Type B pancreatic cell (in vitro differentiated cells): Measurements from ENCODE around the gene ASPRV1. TPM values are rescaled to one million over a fixed set of nuclear protein-coding genes. Genes with fewer than 3 reads are reported as not detected.

Experiments
- DNase-seq: peaks from one replicate; pipeline ENCODE4 v3.0.0; 2021; ENCODE audit warnings: mixed read lengths; ENCODE audit not compliant: unreplicated experiment; ENCODE audit errors: extremely low spot score
- H3K27ac Mint-ChIP-seq: 2 replicates; pipeline ENCODE4 v1.8.0; 2021; ENCODE audit warnings: mild to moderate bottlenecking, mixed read lengths
- H3K27me3 Mint-ChIP-seq: 2 replicates; pipeline ENCODE4 v1.8.0; 2021; ENCODE audit warnings: mixed read lengths
- H3K36me3 Mint-ChIP-seq: 2 replicates; pipeline ENCODE4 v1.8.0; 2021; ENCODE audit warnings: mixed read lengths
- H3K4me1 Mint-ChIP-seq: one replicate; pipeline ENCODE4 v1.8.0; 2021; ENCODE audit warnings: mixed read lengths; ENCODE audit not compliant: unreplicated experiment
- H3K4me3 Mint-ChIP-seq: 2 replicates; pipeline ENCODE4 v1.8.0; 2021; ENCODE audit warnings: mild to moderate bottlenecking, mixed read lengths
- H3K9me3 Mint-ChIP-seq: 2 replicates; pipeline ENCODE4 v1.8.0; 2021; ENCODE audit warnings: mixed read lengths
- long read RNA-seq: library from polyadenylated mRNA; unstranded; transcript quantifications from one replicate; pipeline ENCODE4 v2.0.0, GENCODE V29; 2020
- total RNA-seq: library from RNA; stranded (reverse); gene quantifications from 2 replicates; pipeline ENCODE4 v1.2.1, GENCODE V29; 2021; ENCODE audit warnings: low replicate concordance
- TF ChIP-seq, protein P1 (sequence below): fragments of 200-600 bp; sonication (generic); conservative IDR thresholded peaks from 2 replicates; pipeline ENCODE4 v1.5.0; 2021; ENCODE audit warnings: antibody characterized with exemption, mild to moderate bottlenecking

Gene ASPRV1
- 0.67 and 1.3 TPM in 2 replicates for total RNA-seq
- long read RNA-seq, partial matches to known transcripts = 0 of 1 reads
- long read RNA-seq, other reads (novel, unspliced or antisense) = 0 of 1 reads

DNA sequence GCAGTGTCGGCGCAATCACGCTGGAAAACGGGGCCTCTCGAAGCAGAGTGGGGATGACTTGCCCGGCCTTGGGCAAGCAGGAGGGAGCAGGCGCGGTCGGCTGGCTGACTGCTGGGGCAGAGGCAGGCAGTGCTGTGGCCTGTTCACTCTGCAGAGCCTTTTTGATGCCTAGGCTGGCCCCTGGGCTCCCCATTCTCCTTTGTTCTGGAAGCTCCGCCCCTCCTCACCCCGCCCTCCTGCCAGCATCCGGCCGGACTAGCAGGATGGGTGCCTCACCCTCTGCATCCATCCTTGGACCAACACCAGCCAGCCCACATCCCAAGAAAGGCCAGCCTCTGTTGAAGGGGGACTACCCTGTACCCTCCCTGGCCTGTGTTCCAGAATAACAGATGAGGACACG is at the start of gene ASPRV1:
Gene ASPRV1, minus strand, starts transcription at position 136 of the 400 bp plus-strand sequence. CDS start 195 bp downstream, outside the sequence.
- H3K4me1 Mint-ChIP-seq = no peaks in the 10 kb centered on the region
- H3K4me3 Mint-ChIP-seq = no peak within 1 kb of the TSS
- DNase-seq = no peak
- H3K27ac Mint-ChIP-seq = no peak within 1 kb of the TSS
- TF ChIP-seq, protein P1, sequence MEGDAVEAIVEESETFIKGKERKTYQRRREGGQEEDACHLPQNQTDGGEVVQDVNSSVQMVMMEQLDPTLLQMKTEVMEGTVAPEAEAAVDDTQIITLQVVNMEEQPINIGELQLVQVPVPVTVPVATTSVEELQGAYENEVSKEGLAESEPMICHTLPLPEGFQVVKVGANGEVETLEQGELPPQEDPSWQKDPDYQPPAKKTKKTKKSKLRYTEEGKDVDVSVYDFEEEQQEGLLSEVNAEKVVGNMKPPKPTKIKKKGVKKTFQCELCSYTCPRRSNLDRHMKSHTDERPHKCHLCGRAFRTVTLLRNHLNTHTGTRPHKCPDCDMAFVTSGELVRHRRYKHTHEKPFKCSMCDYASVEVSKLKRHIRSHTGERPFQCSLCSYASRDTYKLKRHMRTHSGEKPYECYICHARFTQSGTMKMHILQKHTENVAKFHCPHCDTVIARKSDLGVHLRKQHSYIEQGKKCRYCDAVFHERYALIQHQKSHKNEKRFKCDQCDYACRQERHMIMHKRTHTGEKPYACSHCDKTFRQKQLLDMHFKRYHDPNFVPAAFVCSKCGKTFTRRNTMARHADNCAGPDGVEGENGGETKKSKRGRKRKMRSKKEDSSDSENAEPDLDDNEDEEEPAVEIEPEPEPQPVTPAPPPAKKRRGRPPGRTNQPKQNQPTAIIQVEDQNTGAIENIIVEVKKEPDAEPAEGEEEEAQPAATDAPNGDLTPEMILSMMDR = no peak
- peaks cover 15% of the 10 kb centered on the region for H3K27me3 Mint-ChIP-seq
- H3K9me3 Mint-ChIP-seq = no peaks in the 10 kb centered on the region
- H3K36me3 Mint-ChIP-seq = no peaks in the 10 kb centered on the region

DNA sequence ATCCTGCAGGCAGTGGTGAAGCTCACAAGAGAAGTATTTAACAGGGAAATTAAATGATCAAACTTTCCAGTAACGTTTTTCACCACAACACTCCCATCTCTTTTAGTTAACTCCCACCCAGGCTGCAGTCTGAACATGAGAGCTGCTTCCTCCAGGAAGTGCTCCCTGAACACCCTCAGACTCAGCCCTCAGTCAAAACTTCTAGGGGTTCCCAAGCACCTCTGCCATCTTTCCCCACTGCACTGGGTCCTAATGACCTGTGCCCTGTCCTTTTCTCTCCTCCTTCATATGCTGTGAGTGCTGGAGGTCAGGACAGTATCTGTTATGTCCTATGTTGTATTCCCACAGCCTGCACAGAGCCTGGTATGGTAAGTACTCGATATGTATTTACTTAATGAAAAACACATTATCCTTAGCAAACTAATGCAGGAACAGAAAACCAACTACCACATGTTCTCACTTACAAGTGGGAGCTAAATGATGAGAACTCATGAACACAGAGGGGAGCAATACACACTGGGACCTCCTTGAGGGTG is 49.2 kb upstream of the ASPRV1 start:
- Mint-ChIP-seq H3K4me3 (no peak overlapping the region), H3K36me3 (peaks cover 11% of the 10 kb centered on the region), H3K27me3 (no peaks in the 10 kb centered on the region), H3K9me3 (no peaks in the 10 kb centered on the region), H3K4me1 (peaks cover 12% of the 10 kb centered on the region), H3K27ac (peak overlapping the region; percentile 92)
- TF ChIP-seq, protein P1 = no peak
- DNase-seq = no peak

DNA sequence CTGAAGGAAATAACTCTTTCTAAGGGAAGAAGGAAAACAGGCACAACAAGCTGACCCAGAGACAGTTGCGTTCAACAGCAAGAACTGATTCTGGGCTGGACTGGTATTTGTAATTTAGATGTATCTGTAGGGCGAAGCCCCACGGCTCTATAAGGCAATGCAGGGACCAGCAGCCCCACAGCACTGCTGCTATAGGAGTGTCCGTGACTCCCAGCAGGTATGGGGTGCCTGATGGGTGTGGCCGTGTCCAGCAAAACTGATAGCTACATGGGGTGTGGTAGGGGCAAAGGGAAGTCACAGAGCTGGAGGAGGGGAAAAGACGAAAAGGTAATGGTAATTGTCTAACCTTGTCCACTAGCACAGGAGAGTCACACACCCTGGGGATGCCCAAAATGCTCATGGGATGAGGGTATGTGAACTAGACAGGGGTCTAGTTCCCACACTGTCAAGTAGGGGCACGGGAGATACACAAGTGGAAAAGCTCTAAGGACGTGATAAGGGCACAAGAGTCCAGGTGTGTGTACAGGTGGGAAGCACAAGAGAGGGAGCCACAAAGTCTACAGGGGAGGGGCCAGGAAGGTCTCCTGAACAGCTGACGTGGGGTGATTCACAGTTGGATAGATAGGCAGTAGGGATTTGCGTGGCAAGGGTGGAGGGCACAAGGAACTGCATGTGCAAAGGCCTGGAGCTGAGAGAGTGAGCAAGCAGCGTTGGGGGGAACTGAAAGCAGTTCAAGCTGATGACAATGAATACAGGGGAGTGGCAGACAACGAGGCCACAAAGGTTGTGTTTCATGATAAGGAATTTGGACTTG is 48.5 kb upstream of the ASPRV1 start:
- H3K36me3 Mint-ChIP-seq = peaks cover 6% of the 10 kb centered on the region
- H3K4me1 Mint-ChIP-seq = peaks cover 12% of the 10 kb centered on the region
- no peaks in the 10 kb centered on the region for H3K9me3 Mint-ChIP-seq
- peak overlapping the region; percentile 59 for H3K4me3 Mint-ChIP-seq
- H3K27me3 Mint-ChIP-seq = no peaks in the 10 kb centered on the region
- peak overlapping the region; percentile 92 for H3K27ac Mint-ChIP-seq
- DNase-seq = no peak
- TF ChIP-seq, protein P1 = no peak

DNA sequence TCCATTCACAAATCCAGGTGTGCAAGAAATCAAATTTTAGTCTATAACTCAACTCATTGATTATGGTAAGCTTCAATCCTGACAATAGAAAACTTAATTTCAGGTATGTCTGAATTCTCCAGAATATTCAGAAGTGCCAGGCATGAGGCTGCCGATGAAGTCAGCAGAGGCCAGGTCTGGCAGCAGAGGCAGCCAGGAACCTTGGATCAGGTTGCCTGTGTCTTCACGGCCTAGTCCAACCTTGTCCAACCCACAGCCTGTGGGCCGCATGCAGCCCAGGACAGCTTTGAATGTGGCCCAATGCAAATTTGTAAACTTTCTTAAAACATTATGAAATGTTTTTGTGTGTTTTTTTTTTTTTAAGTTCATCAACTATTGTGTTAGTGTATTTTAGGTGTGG is 46.9 kb upstream of the ASPRV1 start:
- H3K27ac Mint-ChIP-seq = no peak overlapping the region
- TF ChIP-seq, protein P1 = no peak
- peaks cover 4% of the 10 kb centered on the region for H3K36me3 Mint-ChIP-seq
- no peak for DNase-seq
- peaks cover 12% of the 10 kb centered on the region for H3K4me1 Mint-ChIP-seq
- H3K4me3 Mint-ChIP-seq = no peak overlapping the region
- H3K9me3 Mint-ChIP-seq = no peaks in the 10 kb centered on the region
- H3K27me3 Mint-ChIP-seq = no peaks in the 10 kb centered on the region

- TF ChIP-seq, protein P1 = no peak
- Mint-ChIP-seq H3K27ac (no peak overlapping the region), H3K4me1 (peaks cover 19% of the 10 kb centered on the region), H3K27me3 (no peaks in the 10 kb centered on the region), H3K4me3 (no peak overlapping the region), H3K36me3 (peaks cover 4% of the 10 kb centered on the region), H3K9me3 (no peaks in the 10 kb centered on the region)
- DNase-seq = no peak
These were observed 45.7 kb upstream of the ASPRV1 start for GRCh38 chr2:70007151-70007550.
